HG02610 (cell line): ENCODE results near the gene DNAH7.

Experiments
- ATAC-seq: cut with Tn5 transposase; IDR thresholded peaks from one replicate; pipeline ENCODE4 v1.9.1; 2021; ENCODE audit warnings: mild to moderate bottlenecking, moderate library complexity; ENCODE audit not compliant: unreplicated experiment

DNAH7 gene

DNA sequence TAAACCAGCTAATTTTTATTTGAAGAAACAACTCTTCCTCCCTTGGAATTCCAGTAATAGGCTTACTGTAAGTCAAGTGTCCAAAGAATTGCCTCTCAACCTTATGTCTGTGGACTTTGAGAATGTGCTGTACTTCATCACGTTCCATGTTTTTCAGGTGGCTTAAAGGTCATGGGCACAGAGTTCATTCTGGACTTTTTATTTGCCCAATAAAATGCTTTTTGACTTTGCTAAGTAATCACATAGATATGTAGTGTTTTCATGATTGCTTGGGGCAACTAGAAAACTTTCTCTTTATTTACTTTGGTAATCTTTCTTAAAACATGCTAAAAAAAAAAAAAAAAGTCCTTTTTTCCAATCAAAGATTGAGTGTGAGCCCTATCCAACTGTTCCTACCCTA, 10.4 kb upstream of the DNAH7 start:
- ATAC-seq, result no peak

DNA sequence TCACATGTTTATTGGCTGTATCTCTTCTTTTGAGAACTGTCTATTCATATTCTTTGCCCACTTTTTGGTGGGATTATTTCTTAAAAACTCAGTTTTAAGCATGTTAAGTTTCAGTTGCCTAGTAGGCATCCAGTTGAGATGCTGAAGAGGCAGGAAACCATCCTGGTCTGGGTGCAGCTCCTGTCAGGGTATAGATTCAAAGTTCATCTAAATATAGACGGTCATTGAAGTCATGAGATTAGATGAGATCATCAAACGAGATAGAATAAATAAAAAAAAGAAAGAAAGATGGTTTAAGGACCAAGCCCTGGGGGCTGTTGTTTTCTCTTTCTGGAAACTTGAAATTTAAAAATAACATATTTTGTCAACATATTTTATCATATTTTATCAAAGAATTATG, 9.2 kb upstream of the DNAH7 start:
- ATAC-seq, result no peak

- peak; percentile 72 for ATAC-seq
Measured at GRCh38 chr2:196076778-196077568, 8.3 kb upstream of the DNAH7 start.

DNA sequence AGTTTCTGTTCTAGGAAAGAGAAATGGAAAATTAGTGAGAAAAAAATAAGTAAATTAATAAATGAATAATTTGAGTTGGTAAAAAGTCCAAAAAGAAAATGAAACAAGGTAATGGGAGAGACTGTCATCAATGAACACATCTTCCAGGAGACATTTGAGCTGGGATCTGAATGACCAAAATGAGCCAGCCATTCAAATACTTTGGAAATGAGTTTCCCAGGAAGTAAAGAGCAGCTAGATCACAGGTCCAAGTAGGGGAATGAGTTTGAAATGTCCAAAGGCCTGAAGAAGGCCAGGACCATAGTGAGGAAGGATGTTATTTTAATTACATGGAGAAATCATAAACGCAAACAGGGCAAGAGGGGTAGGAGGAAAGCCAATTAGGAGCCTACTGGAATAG, 6.6 kb upstream of the DNAH7 start:
- no peak for ATAC-seq

GRCh38 chr2:196074631-196075030, 6.0 kb upstream of the DNAH7 start:
- no peak for ATAC-seq

DNA sequence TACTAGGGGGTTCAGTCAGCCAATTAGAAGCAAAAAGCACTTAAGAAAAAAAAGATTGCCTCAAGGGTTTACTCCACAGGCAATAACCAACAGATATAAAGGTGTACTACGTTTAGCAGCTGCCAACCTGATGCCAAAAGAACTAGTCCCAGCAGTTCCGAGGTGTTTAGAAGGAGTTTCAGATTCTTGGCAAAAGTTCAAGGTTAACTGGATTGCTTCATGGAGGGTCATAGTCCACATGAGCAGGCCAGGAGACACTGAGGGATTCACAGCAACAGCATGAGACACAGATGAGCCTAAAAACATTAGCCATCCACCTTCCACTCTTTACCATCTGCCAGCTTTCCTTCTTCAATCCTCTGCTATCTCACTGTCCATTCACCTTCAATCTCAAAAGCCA, 4.9 kb upstream of the DNAH7 start:
- ATAC-seq, result no peak

DNA sequence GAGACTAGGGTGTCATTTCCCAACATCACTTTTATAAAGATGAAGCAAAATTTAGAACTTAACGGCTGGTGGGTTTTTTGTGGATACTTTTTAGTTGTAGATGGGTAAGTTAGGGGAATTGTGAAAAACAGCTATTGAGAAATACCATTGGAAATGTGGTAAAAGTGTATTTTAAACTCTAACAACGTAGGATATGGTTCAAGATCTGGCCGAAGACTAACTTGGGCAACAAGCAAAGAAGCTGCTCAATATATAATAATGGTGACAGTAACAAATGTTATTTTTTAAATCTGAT, 1.6 kb downstream of the DNAH7 start:
- ATAC-seq, result no peak

- no peak for ATAC-seq
Measured at GRCh38 chr2:196066291-196067087, 2.1 kb downstream of the DNAH7 start.

DNA sequence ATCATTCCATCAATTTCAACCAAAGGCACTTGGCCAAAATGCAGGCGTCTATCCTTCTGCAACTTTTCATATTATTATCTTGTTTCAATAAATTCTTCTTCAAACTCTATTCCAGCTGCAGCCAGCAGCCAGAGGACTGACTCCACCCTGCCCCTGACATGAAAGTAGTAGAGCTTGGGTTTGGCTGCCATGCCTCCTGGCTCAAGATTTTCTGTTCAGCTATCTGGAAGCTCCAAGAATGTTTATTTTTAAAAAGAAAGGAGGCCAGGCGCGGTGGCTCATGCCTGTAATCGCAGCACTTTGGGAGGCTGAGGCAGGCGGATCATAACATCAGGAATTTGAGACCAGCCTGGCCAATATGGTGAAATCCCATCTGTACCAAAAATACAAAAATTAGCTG, 4.9 kb downstream of the DNAH7 start:
- ATAC-seq, result no peak

- ATAC-seq, result no peak
Measured at GRCh38 chr2:196059491-196059960, 9.1 kb downstream of the DNAH7 start.

DNA sequence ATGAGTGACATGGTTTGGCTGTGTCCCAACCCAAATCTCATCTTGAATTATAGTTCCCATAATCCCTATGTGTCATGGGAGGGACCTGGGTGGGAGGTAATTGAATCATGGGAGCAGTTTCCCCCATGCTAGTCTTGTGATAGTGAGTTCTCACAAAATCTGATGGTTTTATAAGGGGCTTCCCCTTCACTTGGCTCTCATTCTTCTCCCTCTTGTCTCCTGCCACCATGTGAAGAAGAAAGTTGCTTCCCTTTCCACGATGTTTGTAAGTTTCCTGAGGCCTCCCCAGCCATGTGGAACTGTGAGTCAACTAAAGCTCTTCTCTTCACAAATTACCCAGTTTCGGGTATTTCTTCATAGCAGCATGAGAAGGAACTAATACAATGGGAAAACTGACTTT, 14.0 kb downstream of the DNAH7 start:
- no peak for ATAC-seq

DNA sequence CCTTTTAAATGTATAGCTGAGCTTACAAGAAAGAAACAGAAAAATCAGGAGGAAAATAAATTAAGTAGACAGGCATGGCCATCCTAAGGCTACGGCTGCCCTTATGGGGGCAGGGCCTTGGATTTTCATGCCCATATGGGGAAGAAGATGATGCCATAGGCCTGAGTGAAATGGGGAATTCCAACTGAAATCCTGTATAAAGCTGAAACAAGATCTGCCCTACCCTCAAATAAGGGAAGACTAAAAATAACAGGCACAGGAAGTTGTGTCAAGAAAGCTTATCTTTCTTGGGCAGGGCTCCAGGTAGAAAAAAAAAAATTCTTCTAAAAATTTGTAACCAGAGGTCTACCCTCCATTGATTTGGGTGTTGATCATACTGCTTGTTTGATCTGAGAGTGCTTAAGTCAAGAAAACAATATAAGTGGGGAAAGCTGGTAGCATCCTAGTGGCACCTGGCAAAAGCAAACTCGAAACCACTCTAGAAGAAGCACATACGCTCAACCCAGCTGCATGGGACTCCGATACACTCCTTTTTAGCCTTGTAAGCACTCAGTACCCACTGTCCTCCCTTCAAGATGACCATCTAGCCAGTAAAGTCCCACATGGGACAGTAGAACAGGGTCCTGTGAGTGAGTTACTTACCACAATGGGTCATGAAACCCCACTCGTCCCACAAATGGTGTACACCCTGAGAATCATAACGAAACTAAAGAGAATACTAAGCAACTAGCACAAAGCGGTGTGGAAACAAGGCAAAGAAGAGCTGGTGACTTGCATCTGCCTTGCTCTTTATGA, 22.3 kb downstream of the DNAH7 start:
- ATAC-seq, result peak; percentile 51

DNA sequence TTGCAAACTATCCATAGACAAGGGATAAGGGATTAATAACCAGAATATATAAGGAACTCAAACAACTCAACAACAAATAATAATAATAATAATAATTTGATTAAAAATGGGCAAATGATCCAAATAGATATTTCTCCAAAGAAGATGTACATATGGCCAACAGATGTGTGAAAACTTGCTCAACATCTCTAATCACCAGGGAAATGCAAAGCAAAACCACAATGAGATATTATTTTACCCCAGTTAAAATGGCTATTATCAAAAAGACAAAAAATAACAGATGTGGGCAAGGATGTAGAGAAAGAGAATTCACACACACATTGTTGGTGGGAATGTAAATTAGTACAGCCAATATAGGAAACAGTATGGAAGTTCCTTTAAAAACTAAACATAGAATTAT, 26.9 kb downstream of the DNAH7 start:
- ATAC-seq, result no peak

GRCh38 chr2:196040218-196040617, 28.4 kb downstream of the DNAH7 start:
- no peak for ATAC-seq

- ATAC-seq, result no peak
Measured at GRCh38 chr2:196036442-196036841, 32.2 kb downstream of the DNAH7 start.

- no peak for ATAC-seq
Measured at GRCh38 chr2:196018037-196018436, 50.6 kb downstream of the DNAH7 start.

- ATAC-seq, result no peak
Measured at GRCh38 chr2:196012314-196012713, 56.3 kb downstream of the DNAH7 start.

DNA sequence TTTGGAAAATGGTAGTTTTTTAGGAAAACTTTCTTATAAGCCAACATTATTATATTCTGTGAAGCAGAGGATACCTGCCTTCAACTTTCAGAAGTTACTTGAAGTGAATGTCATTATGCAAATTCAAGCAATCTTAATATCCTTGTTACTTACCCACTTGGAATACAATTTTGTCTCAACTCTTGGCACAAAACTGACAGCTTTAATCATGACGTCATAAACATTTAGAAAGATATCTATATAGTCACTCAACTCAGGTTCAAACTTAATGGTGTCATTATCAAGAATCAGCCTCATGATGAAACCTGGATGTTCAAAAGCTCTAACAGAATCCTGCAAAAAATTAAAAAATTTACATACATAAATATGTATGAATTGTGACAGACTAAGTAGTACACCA, 68.1 kb downstream of the DNAH7 start:
- ATAC-seq, result no peak

GRCh38 chr2:195998070-195998469, 70.6 kb downstream of the DNAH7 start:
- no peak for ATAC-seq

DNA sequence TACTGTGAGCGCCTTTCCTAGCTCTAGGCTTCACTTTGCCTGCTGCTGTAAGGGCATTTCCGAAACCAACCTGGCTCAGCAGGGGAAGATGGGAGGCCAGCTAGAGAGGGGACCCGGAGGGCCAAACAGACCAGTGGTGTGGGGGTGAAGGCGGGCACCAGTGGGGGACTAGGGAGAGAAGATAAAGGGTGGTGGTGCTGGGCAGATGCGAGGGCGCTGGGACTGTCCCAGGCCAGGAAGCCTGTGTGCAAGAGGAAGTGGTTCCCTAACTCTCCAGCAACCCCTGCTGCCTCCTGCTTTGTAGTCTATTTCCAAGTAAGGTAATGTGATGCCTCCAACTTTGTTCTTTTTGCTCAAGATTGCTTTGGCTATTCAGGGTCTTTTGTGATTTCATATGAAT, 73.1 kb downstream of the DNAH7 start:
- no peak for ATAC-seq

GRCh38 chr2:195993623-195994022, 75.0 kb downstream of the DNAH7 start:
- no peak for ATAC-seq

DNA sequence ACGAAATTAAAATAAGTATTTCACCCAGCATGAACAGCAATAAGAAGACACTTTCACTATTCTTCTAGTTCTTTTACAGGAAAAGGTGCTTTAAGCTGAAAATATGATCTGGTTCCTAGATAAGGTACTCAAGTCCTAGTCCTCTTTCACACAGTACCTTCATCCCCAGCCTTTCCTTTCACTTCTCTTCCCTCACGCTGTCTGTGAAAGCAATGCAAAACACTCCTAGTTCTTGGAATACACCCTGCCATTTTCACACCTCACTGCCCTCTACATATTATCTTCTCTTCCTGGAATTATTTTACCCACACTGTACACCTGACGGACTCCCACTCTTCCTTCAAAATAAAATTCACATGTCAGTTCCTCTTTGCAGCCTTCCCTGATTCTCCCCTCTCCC, 82.9 kb downstream of the DNAH7 start:
- ATAC-seq, result no peak
